DMS53 treated with DMSO at 0.1 percent for 48 hours (cell line): ENCODE measurements around the gene GSKIP.

ENCODE experiments used
- DNase-seq: peaks from one replicate; lab custom pipeline; 2025; ENCODE audit not compliant: unreplicated experiment; lab: John Stamatoyannopoulos, UW

Gene GSKIP

GRCh38 chr14:96376093-96376492 is 12.8 kb downstream of the GSKIP start:
- DNase-seq = no peak

GRCh38 chr14:96380735-96381134 is 17.4 kb downstream of the GSKIP start:
- DNase-seq = no peak

- no peak for DNase-seq
These were observed 20.1 kb downstream of the GSKIP start for GRCh38 chr14:96383445-96383844.

- no peak for DNase-seq
These were observed 20.7 kb downstream of the GSKIP start for GRCh38 chr14:96384053-96384452.

- DNase-seq = no peak
These were observed 21.4 kb downstream of the GSKIP start for GRCh38 chr14:96384740-96385139.

GRCh38 chr14:96385385-96385784 is 22.1 kb downstream of the GSKIP start:
- DNase-seq = no peak

- DNase-seq = no peak
These were observed 27.6 kb downstream of the GSKIP start for GRCh38 chr14:96390965-96391292.

GRCh38 chr14:96391293-96392118 is 28.2 kb downstream of the GSKIP start:
- DNase-seq = peak; percentile 87

GRCh38 chr14:96393071-96393691 is 29.9 kb downstream of the GSKIP start:
- DNase-seq = no peak

GRCh38 chr14:96394047-96394815 is 30.9 kb downstream of the GSKIP start:
- DNase-seq = no peak

- no peak for DNase-seq
These were observed 35.1 kb downstream of the GSKIP start for GRCh38 chr14:96398432-96398831.

- no peak for DNase-seq
These were observed 35.6 kb downstream of the GSKIP start for GRCh38 chr14:96398921-96399320.

GRCh38 chr14:96399405-96399804 is 36.1 kb downstream of the GSKIP start:
- DNase-seq = no peak

GRCh38 chr14:96400495-96400894 is 37.2 kb downstream of the GSKIP start:
- no peak for DNase-seq

GRCh38 chr14:96403409-96403808 is 40.1 kb downstream of the GSKIP start:
- no peak for DNase-seq

GRCh38 chr14:96405677-96406076 is 42.4 kb downstream of the GSKIP start:
- DNase-seq = no peak

GRCh38 chr14:96407935-96408570 is 44.7 kb downstream of the GSKIP start:
- DNase-seq = no peak

GRCh38 chr14:96408608-96409007 is 45.3 kb downstream of the GSKIP start:
- no peak for DNase-seq

- DNase-seq = no peak
These were observed 46.4 kb downstream of the GSKIP start for GRCh38 chr14:96409701-96410100.

GRCh38 chr14:96410119-96410518 is 46.8 kb downstream of the GSKIP start:
- DNase-seq = no peak

GRCh38 chr14:96413526-96413925 is 50.2 kb downstream of the GSKIP start:
- DNase-seq = no peak

GRCh38 chr14:96415559-96415958 is 52.2 kb downstream of the GSKIP start:
- DNase-seq = no peak
